H1 (cell line): ENCODE results near the gene RANBP17. TPM values are rescaled to one million over a fixed set of nuclear protein-coding genes. Genes with fewer than 3 reads are reported as not detected.
A peak's percentile ranks its signal among the peaks of the same experiment; 100 is the strongest.

Experiments used
- CTCF ChIA-PET: fragments of 300-600 bp; sonication (Branson Sonifier 250); formaldehyde crosslinking; loops from one replicate; lab custom pipeline; 2021; ENCODE audit not compliant: partially characterized antibody; lab: Charles Lee
- POLR2A ChIA-PET: fragments of 300-600 bp; sonication (Branson Sonifier 250); formaldehyde crosslinking; loops from one replicate; lab custom pipeline; 2021; ENCODE audit warnings: inconsistent platforms; ENCODE audit not compliant: partially characterized antibody; lab: Charles Lee
- DNase-seq, 2 experiments: peaks; one replicate each; pipeline versions ENCODE4 v3.0.0 to v3.0.0-alpha.2; 2010 to 2022; ENCODE audit warnings: low spot score in 2 of 2, low read depth in 1 of 2, mixed read lengths in 1 of 2
- FAIRE-seq: peaks from 2 replicates; lab custom pipeline; 2011; peaks lifted over from hg19 to GRCh38; lab: Jason Lieb, UNC
- H2AFZ ChIP-seq: 2 replicates; pipeline ENCODE4 v1.8.1; 2012; ENCODE audit warnings: low read length, inconsistent platforms
- H2AK5ac ChIP-seq: 2 replicates; pipeline ENCODE4 v1.6.1; 2013; ENCODE audit warnings: low read depth, low read length
- H2BK120ac ChIP-seq: replicated peaks from 2 replicates; pipeline ENCODE3; 2013; ENCODE audit warnings: low read depth, low read length, inconsistent platforms
- H2BK12ac ChIP-seq: 2 replicates; pipeline ENCODE4 v1.6.1; 2013; ENCODE audit warnings: low read depth, low read length
- H2BK15ac ChIP-seq: 2 replicates; pipeline ENCODE4 v1.6.1; 2013; ENCODE audit warnings: low read length
- H2BK20ac ChIP-seq: 2 replicates; pipeline ENCODE4 v1.6.1; 2013; ENCODE audit warnings: low read length
- H2BK5ac ChIP-seq: 2 replicates; pipeline ENCODE4 v1.6.1; 2013; ENCODE audit warnings: low read depth, low read length
- H3K14ac ChIP-seq: 2 replicates; pipeline ENCODE4 v1.6.1; 2013; ENCODE audit warnings: inconsistent platforms; ENCODE audit not compliant: insufficient read length
- H3K18ac ChIP-seq: 2 replicates; pipeline ENCODE4 v1.6.1; 2013; ENCODE audit warnings: low read length; ENCODE audit errors: extremely low read depth
- H3K23ac ChIP-seq: 2 replicates; pipeline ENCODE4 v1.6.1; 2013; ENCODE audit warnings: inconsistent platforms; ENCODE audit not compliant: insufficient read length
- H3K23me2 ChIP-seq: 2 replicates; pipeline ENCODE4 v1.6.1; 2013; ENCODE audit warnings: low read depth, low read length
- H3K27ac ChIP-seq: 2 replicates; pipeline ENCODE4 v1.6.1; 2011; ENCODE audit warnings: low read depth, low read length, inconsistent platforms
- H3K27me3 ChIP-seq, 4 experiments: replicated peaks in 1 of 4; 1 replicate in 1 of 4; 2 replicates in 3 of 4; pipeline versions ENCODE4 v1.6.1 to v1.8.1; 2011 to 2013; ENCODE audit warnings: low read length in 3 of 4, mild to moderate bottlenecking in 3 of 4, inconsistent platforms in 2 of 4, mixed read lengths in 2 of 4, moderate library complexity in 1 of 4; ENCODE audit not compliant: control insufficient read depth in 3 of 4, insufficient read depth in 3 of 4; ENCODE audit errors: extremely low read depth in 1 of 4
- H3K36me3 ChIP-seq, 4 experiments: 2 replicates each; pipeline versions ENCODE4 v1.6.1 to v1.8.1; 2011 to 2013; ENCODE audit warnings: mild to moderate bottlenecking in 4 of 4, low read length in 3 of 4, moderate library complexity in 2 of 4, control low read depth in 1 of 4, inconsistent platforms in 1 of 4; ENCODE audit not compliant: insufficient read depth in 4 of 4, control insufficient read depth in 2 of 4
- H3K4ac ChIP-seq: replicated peaks from 2 replicates; pipeline ENCODE3; 2013; ENCODE audit warnings: low read length, low read depth, mixed read lengths, inconsistent platforms; ENCODE audit not compliant: insufficient read length
- H3K4me1 ChIP-seq, 4 experiments: replicated peaks in 1 of 4; 1 replicate in 1 of 4; 2 replicates in 3 of 4; pipeline versions ENCODE4 v1.6.1 to v1.8.1; 2011 to 2013; ENCODE audit warnings: low read length in 3 of 4, inconsistent platforms in 2 of 4, mixed read lengths in 1 of 4; ENCODE audit not compliant: insufficient read depth in 4 of 4, control insufficient read depth in 3 of 4
- H3K4me2 ChIP-seq, 2 experiments: 2 replicates each; pipeline versions ENCODE4 v1.6.1 to v1.8.1; 2011 to 2013; ENCODE audit warnings: low read depth in 2 of 2, low read length in 2 of 2, control low read depth in 1 of 2, inconsistent platforms in 1 of 2, mild to moderate bottlenecking in 1 of 2; ENCODE audit not compliant: insufficient read depth in 1 of 2
- H3K4me3 ChIP-seq, 4 experiments: fragments of 200-600, 300-600 bp in 1 of 4; sonication (generic), shearing (Covaris generic), sonication (Bioruptor Twin) in 1 of 4; 2 replicates each; pipeline versions ENCODE4 v1.5.1 to v1.8.1; 2011 to 2016; ENCODE audit warnings: low read length in 4 of 4, low read depth in 3 of 4, control low read depth in 2 of 4, inconsistent platforms in 2 of 4, mild to moderate bottlenecking in 2 of 4, mixed read lengths in 1 of 4, moderate library complexity in 1 of 4; ENCODE audit not compliant: insufficient read depth in 2 of 4; ENCODE audit errors: extremely low read depth in 1 of 4
- H3K56ac ChIP-seq: replicated peaks from 2 replicates; pipeline ENCODE3; 2013; ENCODE audit warnings: low read depth, mild to moderate bottlenecking, mixed read lengths, low read length, inconsistent platforms; ENCODE audit not compliant: insufficient read length
- H3K79me1 ChIP-seq: 2 replicates; pipeline ENCODE4 v1.6.1; 2013; ENCODE audit warnings: low read depth, low read length, control low read depth
- H3K79me2 ChIP-seq, 2 experiments: 2 replicates each; pipeline versions ENCODE4 v1.6.1 to v1.8.1; 2012 to 2013; ENCODE audit warnings: low read length in 2 of 2, mild to moderate bottlenecking in 2 of 2, inconsistent platforms in 1 of 2; ENCODE audit not compliant: insufficient read depth in 2 of 2, control insufficient read depth in 1 of 2
- H3K9ac ChIP-seq, 4 experiments: replicated peaks in 1 of 4; 1 replicate in 1 of 4; 2 replicates in 3 of 4; pipeline versions ENCODE4 v1.6.1 to v1.8.1; 2011 to 2013; ENCODE audit warnings: low read depth in 3 of 4, low read length in 3 of 4, control low read depth in 2 of 4, mild to moderate bottlenecking in 2 of 4, moderate library complexity in 2 of 4, inconsistent platforms in 1 of 4; ENCODE audit errors: extremely low read depth in 1 of 4
- H3K9me3 ChIP-seq, 2 experiments: 2 replicates each; pipeline versions ENCODE4 v1.6.1 to v1.8.1; 2012 to 2013; ENCODE audit warnings: mild to moderate bottlenecking in 2 of 2, moderate library complexity in 2 of 2, control low read depth in 1 of 2, inconsistent platforms in 1 of 2, low read depth in 1 of 2, low read length in 1 of 2, mixed read lengths in 1 of 2; ENCODE audit not compliant: insufficient read depth in 2 of 2
- H4K20me1 ChIP-seq, 2 experiments: replicated peaks in 1 of 2; 2 replicates each; pipeline versions ENCODE3 to v1.8.1; 2011 to 2013; ENCODE audit warnings: inconsistent platforms in 2 of 2, low read length in 2 of 2, mild to moderate bottlenecking in 1 of 2; ENCODE audit not compliant: insufficient read depth in 2 of 2, control insufficient read depth in 1 of 2
- H4K5ac ChIP-seq: 2 replicates; pipeline ENCODE4 v1.6.1; 2013; ENCODE audit warnings: low read length, low read depth, mixed read lengths, inconsistent platforms; ENCODE audit not compliant: insufficient read length
- H4K8ac ChIP-seq: 2 replicates; pipeline ENCODE4 v1.8.0; 2013; ENCODE audit warnings: mild to moderate bottlenecking, moderate library complexity, low read length, inconsistent platforms; ENCODE audit not compliant: insufficient read depth; ENCODE audit errors: extremely low read depth
- H4K91ac ChIP-seq: replicated peaks from 2 replicates; pipeline ENCODE3; 2013; ENCODE audit warnings: low read length, mixed read lengths, inconsistent platforms; ENCODE audit not compliant: insufficient read length
- CEBPB ChIP-seq: IDR thresholded peaks from 2 replicates; pipeline ENCODE4 v1.6.1; 2012; ENCODE audit warnings: low read depth, low read length
- CTCF ChIP-seq, 3 experiments: IDR thresholded peaks; 1 replicate in 2 of 3; 2 replicates in 1 of 3; pipeline versions ENCODE4 v1.5.1 to v1.6.1; 2011; ENCODE audit warnings: low read length in 3 of 3, mild to moderate bottlenecking in 3 of 3, inconsistent platforms in 2 of 3, low read depth in 1 of 3, moderate library complexity in 1 of 3; ENCODE audit not compliant: insufficient read depth in 1 of 3; ENCODE audit errors: control extremely low read depth in 1 of 3
- EZH2 ChIP-seq: fragments of 200-600 bp; sonication (generic); IDR thresholded peaks from 2 replicates; pipeline ENCODE4 v1.7.1; 2012; ENCODE audit warnings: low read depth, mild to moderate bottlenecking, moderate library complexity, low read length, inconsistent platforms; ENCODE audit not compliant: severe bottlenecking
- FOSL1 ChIP-seq: IDR thresholded peaks from 2 replicates; pipeline ENCODE4 v1.6.1; 2011; ENCODE audit warnings: mild to moderate bottlenecking, low read depth, low read length, moderate library complexity; ENCODE audit not compliant: insufficient read depth
- JUND ChIP-seq: IDR thresholded peaks from 2 replicates; pipeline ENCODE4 v1.6.1; 2011; ENCODE audit warnings: mild to moderate bottlenecking, improper control_type of control experiment, low read length
- NRF1 ChIP-seq: IDR thresholded peaks from 2 replicates; pipeline ENCODE4 v1.6.1; 2011; ENCODE audit warnings: mild to moderate bottlenecking, low read depth, low read length, improper control_type of control experiment
- POU5F1 ChIP-seq: IDR thresholded peaks from 2 replicates; pipeline ENCODE4 v1.6.1; 2011; ENCODE audit warnings: low read depth, mild to moderate bottlenecking, low read length, moderate library complexity
- SP1 ChIP-seq: IDR thresholded peaks from 2 replicates; pipeline ENCODE4 v1.6.1; 2011; ENCODE audit warnings: low read depth, low read length
- TAF7 ChIP-seq: optimal IDR thresholded peaks from 2 replicates; pipeline ENCODE3; 2011; ENCODE audit warnings: low read depth, mild to moderate bottlenecking, inconsistent platforms, low read length, moderate library complexity, borderline replicate concordance
- WGBS, 2 experiments: shearing (Covaris generic) in 1 of 2; methylation state at CpG; one replicate each; pipeline versions ENCODE4 v1.1.6 to v1.1.7; 2013 to 2015; ENCODE audit warnings: low lambda C conversion rate in 2 of 2, mixed read lengths in 2 of 2, inconsistent platforms in 1 of 2, low coverage in 1 of 2, missing lambda C conversion rate in 1 of 2; ENCODE audit not compliant: insufficient replicate concordance in 2 of 2, insufficient coverage in 1 of 2, insufficient read length in 1 of 2; ENCODE audit errors: extremely low coverage in 1 of 2, missing lambda C conversion rate in 1 of 2; 5-methylcytosine and 5-hydroxymethylcytosine counted together
- polyA plus RNA-seq, 7 experiments: library from polyadenylated mRNA; depleted of rRNA in 3 of 7; stranded (reverse) in 5 of 7; unstranded in 2 of 7; fragments of >200 nt in 5 of 7; fragments of 200-250 nt in 2 of 7; gene quantifications; 1 replicate in 5 of 7; 2 replicates in 1 of 7; 4 replicates in 1 of 7; pipeline versions ENCODE4 v1.2.1 to v1.2.3, GENCODE V29; 2011 to 2013; ENCODE audit warnings: missing spikeins in 2 of 7, mixed read lengths in 2 of 7
- total RNA-seq: library from RNA; stranded (reverse); fragmentation: NEBNext Ultra II Directional; extraction: Animal tissue kit (Norgen Biotek cat#: 25700); gene quantifications from 2 replicates; pipeline ENCODE4 v1.2.1, GENCODE V29; 2021

RANBP17 gene
- total and polyA plus RNA-seq, 2 of the 8 experiments (the other 6 are each of a cell fraction or from before 2014, with no cell fraction given): 8.6 to 21.3 TPM

GRCh38 chr5:170923910-170924620 lies 62.2 kb downstream of the RANBP17 start:
- peak overlapping the region in 1 of 4 experiments; percentile 34; a peak in 1 of 7 replicates for H3K9ac ChIP-seq
- no peak for TF ChIP-seq EZH2
- TF ChIP-seq CEBPB: peak; percentile 78
- no peak for TF ChIP-seq TAF7
- TF ChIP-seq JUND: no peak
- TF ChIP-seq NRF1: no peak
- no peak for TF ChIP-seq CTCF (IDR thresholded peaks at IDR 0.05; ENCODE audit: control extremely low read depth in 1 of 3, insufficient read depth in 1 of 3, low read depth in 1 of 3, low read length in 3 of 3)
- TF ChIP-seq SP1: no peak
- no peak for TF ChIP-seq FOSL1
- no peak for TF ChIP-seq POU5F1
- TF ChIP-seq, all 59 proteins: peak for 1
- no peak for DNase-seq
- CTCF ChIA-PET: interaction anchor here (2.2 kb wide), 1 partner anchor 11 kb away, joined by 6 read pairs; no protein-coding TSS in a partner anchor
- Histone ChIP-seq H3K36me3 (peaks cover 0 to 9% (median 1%) of the 10 kb centered on the region in 4 experiments; a peak in 2 of 8 replicates), H3K4ac (no peak overlapping the region), H3K4me3 (no peak overlapping the region), H2BK15ac (no peak overlapping the region), H2BK120ac (no peak overlapping the region), H3K23me2 (no peaks in the 10 kb centered on the region), H3K79me1 (no peaks in the 10 kb centered on the region), H3K4me2 (no peak overlapping the region), H3K9me3 (no peaks in the 10 kb centered on the region), H3K4me1 (peaks cover 0 to 5% (median 0%) of the 10 kb centered on the region in 4 experiments; a peak in 1 of 7 replicates), H3K27me3 (no peaks in the 10 kb centered on the region), H4K5ac (no peak overlapping the region), H4K8ac (no peak overlapping the region), H3K79me2 (no peaks in the 10 kb centered on the region), H3K56ac (no peak overlapping the region), H3K14ac (no peak overlapping the region), H2AK5ac (no peak overlapping the region), H4K91ac (no peak overlapping the region), H2BK5ac (no peak overlapping the region), H2AFZ (no peak overlapping the region), H4K20me1 (no peaks in the 10 kb centered on the region), H2BK20ac (no peak overlapping the region), H2BK12ac (no peak overlapping the region), H3K18ac (no peak overlapping the region), H3K23ac (no peak overlapping the region), H3K27ac (no peak overlapping the region)
- WGBS, 2 experiments: 94% methylated on average over 7 of the region's 7 CpGs; no CpG with 5 or more reads in 1 of the 2 experiments
- POLR2A ChIA-PET: no interaction called here
- FAIRE-seq: no peak
